ENCODE results near the gene PSTPIP1. TPM values are rescaled to one million over a fixed set of nuclear protein-coding genes. Genes with fewer than 3 reads are reported as not detected.

PSTPIP1 gene
- total and polyA plus RNA-seq, 2 donors (not counting 1 experiment from before 2014, with no cell fraction given), result 0.56 to 1.5 TPM

DNA sequence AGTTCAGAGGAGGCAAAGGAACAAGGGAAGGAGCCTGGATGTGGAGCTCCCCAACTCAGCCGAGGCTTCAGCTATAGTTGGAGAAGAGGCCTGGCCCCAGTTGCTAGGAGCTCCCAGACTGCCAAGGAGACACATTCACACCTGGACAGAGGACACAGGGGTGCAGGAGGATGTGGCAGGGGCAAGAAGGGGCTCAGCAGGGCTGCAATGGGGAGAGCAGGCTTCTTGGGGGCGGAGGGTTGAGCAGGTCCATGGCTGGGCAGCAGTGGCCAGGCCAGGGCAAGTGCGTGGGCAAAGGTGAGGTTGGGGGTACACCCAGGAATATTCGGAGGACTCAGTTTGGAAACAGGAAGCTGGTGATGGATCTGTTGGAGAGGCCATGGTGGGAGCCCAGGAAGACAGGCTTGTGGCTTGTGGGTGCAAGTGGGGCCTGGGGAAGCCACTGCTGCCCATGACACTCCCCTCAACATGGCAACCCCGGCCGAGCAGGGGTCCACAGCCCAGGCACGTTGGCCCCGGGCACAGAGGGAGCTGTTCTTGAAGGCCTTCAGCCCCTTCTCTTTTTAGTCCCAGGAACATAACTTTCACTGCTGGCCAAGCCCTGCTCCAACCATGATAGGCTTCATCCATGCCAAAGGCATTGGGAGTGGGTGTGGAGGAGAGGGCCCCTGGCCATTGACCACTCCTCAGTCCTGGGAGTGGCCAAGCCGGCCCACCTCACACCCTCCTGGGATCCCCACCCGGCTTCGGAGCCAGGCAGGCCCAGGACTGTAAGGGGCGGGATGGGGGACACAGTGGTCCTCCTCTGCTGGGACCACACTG lies 42.7 kb downstream of the PSTPIP1 start:
- Histone ChIP-seq H3K4me2 (ENCODE audit: extremely low read depth, insufficient read depth, low read length) (no peak overlapping the region), H3K9ac (ENCODE audit: insufficient read depth, low read length) (no peak overlapping the region), H3K9me3 (ENCODE audit: control insufficient read depth, insufficient read depth, low read depth, low read length) (no peaks in the 10 kb centered on the region), H3K4me1 (ENCODE audit: control insufficient read depth, extremely low read depth, insufficient read depth, low read length) (no peaks in the 10 kb centered on the region), H3K27me3 (ENCODE audit: control insufficient read depth, insufficient read depth, low read length) (no peaks in the 10 kb centered on the region), H3K79me2 (ENCODE audit: control insufficient read depth, insufficient read depth, low read length) (no peaks in the 10 kb centered on the region), H4K20me1 (ENCODE audit: control insufficient read depth, extremely low read depth, insufficient read depth, low read length) (no peaks in the 10 kb centered on the region), H3K36me3 (ENCODE audit: control insufficient read depth, insufficient read depth, low read length) (peaks cover 10% of the 10 kb centered on the region), H3K4me3 (replicated peaks in 1 of 4; ENCODE audit: control extremely low read depth in 1 of 4, insufficient read depth in 1 of 4, low read depth in 3 of 4, low read length in 4 of 4) (no peak overlapping the region), H3K27ac (ENCODE audit: insufficient read depth, low read length) (no peak overlapping the region), H2AFZ (ENCODE audit: low read length) (no peak overlapping the region)
- DNase-seq (ENCODE audit: low read depth in 2 of 2), result no peak
- TF ChIP-seq EZH2 (IDR thresholded peaks at IDR 0.05; ENCODE audit: low read length, missing control alignments), result no peak
- TF ChIP-seq, protein P1, sequence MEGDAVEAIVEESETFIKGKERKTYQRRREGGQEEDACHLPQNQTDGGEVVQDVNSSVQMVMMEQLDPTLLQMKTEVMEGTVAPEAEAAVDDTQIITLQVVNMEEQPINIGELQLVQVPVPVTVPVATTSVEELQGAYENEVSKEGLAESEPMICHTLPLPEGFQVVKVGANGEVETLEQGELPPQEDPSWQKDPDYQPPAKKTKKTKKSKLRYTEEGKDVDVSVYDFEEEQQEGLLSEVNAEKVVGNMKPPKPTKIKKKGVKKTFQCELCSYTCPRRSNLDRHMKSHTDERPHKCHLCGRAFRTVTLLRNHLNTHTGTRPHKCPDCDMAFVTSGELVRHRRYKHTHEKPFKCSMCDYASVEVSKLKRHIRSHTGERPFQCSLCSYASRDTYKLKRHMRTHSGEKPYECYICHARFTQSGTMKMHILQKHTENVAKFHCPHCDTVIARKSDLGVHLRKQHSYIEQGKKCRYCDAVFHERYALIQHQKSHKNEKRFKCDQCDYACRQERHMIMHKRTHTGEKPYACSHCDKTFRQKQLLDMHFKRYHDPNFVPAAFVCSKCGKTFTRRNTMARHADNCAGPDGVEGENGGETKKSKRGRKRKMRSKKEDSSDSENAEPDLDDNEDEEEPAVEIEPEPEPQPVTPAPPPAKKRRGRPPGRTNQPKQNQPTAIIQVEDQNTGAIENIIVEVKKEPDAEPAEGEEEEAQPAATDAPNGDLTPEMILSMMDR (conservative IDR thresholded peaks at IDR 0.05 in 1 of 2, IDR thresholded peaks at IDR 0.05 in 1 of 2; ENCODE audit: low read depth in 1 of 2, low read length in 2 of 2), result no peak

DNA sequence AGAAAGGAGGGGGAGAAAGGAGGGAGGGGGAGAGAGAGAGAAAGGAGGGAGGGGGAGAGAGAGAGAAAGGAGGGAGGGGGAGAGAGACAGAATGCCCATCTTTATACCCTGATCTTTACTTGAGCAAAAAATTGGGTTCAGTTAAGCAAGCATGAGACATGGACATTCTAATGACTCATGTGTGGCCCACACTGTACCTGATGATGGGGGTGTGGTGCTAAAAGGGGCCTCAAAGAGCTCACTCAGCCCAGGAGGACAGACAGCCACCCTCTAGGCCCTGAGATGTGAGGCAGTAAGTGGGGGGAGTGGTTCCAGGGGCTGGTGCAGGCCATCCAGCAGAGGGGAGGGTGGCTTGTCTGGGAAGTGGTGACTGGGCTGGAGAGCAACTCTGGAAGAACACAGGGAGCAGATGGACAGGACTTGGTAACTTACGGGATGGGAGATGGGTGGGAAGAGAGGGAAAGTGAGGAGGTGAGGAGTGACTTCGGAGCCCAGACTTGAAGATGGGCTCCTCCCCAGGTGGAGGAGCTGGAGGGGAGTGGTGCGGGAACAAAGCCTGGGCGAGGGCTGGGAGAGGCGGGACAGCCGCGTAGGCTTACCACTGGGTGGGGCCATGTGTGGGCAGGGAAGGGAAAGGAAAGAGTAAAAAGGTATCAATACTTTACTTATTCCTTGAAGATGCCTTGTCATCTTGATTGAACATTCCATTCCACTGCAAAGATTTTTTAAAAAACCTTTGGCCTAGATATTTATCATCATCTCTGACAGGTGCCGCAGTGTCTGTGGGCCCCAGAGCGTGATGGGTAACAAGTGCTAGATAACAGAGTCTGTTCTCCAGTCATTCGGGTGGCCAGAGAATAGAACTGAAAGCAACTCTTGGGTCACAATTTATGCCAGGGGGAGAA lies 43.6 kb downstream of the PSTPIP1 start:
- no peaks in the 10 kb centered on the region for H3K9me3 ChIP-seq (ENCODE audit: control insufficient read depth, insufficient read depth, low read depth, low read length)
- H3K4me2 ChIP-seq (ENCODE audit: extremely low read depth, insufficient read depth, low read length), result no peak overlapping the region
- no peaks in the 10 kb centered on the region for H3K4me1 ChIP-seq (ENCODE audit: control insufficient read depth, extremely low read depth, insufficient read depth, low read length)
- DNase-seq (ENCODE audit: low read depth in 2 of 2), result no peak
- TF ChIP-seq EZH2 (IDR thresholded peaks at IDR 0.05; ENCODE audit: low read length, missing control alignments), result no peak
- H3K4me3 ChIP-seq (replicated peaks in 1 of 4; ENCODE audit: control extremely low read depth in 1 of 4, insufficient read depth in 1 of 4, low read depth in 3 of 4, low read length in 4 of 4), result no peak overlapping the region
- no peak overlapping the region for H3K9ac ChIP-seq (ENCODE audit: insufficient read depth, low read length)
- no peaks in the 10 kb centered on the region for H3K79me2 ChIP-seq (ENCODE audit: control insufficient read depth, insufficient read depth, low read length)
- peaks cover 10% of the 10 kb centered on the region for H3K36me3 ChIP-seq (ENCODE audit: control insufficient read depth, insufficient read depth, low read length)
- no peaks in the 10 kb centered on the region for H3K27me3 ChIP-seq (ENCODE audit: control insufficient read depth, insufficient read depth, low read length)
- no peak overlapping the region for H3K27ac ChIP-seq (ENCODE audit: insufficient read depth, low read length)
- H2AFZ ChIP-seq (ENCODE audit: low read length), result no peak overlapping the region
- no peaks in the 10 kb centered on the region for H4K20me1 ChIP-seq (ENCODE audit: control insufficient read depth, extremely low read depth, insufficient read depth, low read length)

DNA sequence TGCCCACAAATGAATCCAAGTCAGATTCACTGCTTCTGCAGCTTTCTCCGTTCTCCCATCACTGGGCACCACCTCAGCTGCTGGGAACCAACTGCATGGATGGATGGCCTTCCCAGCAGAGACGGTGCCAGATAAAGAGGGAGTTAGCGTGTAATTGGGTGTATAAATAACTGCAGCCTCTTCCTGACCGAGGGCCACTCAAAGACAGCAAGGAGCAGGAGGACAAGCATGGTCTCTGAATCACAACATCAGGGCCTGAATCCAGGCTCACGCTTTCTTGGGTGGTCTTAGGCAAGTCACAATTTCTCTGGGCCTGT lies 44.2 kb downstream of the PSTPIP1 start:
- Histone ChIP-seq H3K9me3 (ENCODE audit: control insufficient read depth, insufficient read depth, low read depth, low read length) (no peaks in the 10 kb centered on the region), H3K4me1 (ENCODE audit: control insufficient read depth, extremely low read depth, insufficient read depth, low read length) (no peaks in the 10 kb centered on the region), H3K4me3 (replicated peaks in 1 of 4; ENCODE audit: control extremely low read depth in 1 of 4, insufficient read depth in 1 of 4, low read depth in 3 of 4, low read length in 4 of 4) (no peak overlapping the region), H4K20me1 (ENCODE audit: control insufficient read depth, extremely low read depth, insufficient read depth, low read length) (no peaks in the 10 kb centered on the region), H3K27me3 (ENCODE audit: control insufficient read depth, insufficient read depth, low read length) (no peaks in the 10 kb centered on the region), H3K36me3 (ENCODE audit: control insufficient read depth, insufficient read depth, low read length) (peaks cover 10% of the 10 kb centered on the region), H3K79me2 (ENCODE audit: control insufficient read depth, insufficient read depth, low read length) (no peaks in the 10 kb centered on the region), H3K27ac (ENCODE audit: insufficient read depth, low read length) (no peak overlapping the region), H2AFZ (ENCODE audit: low read length) (no peak overlapping the region), H3K9ac (ENCODE audit: insufficient read depth, low read length) (no peak overlapping the region), H3K4me2 (ENCODE audit: extremely low read depth, insufficient read depth, low read length) (no peak overlapping the region)
- no peak for DNase-seq (ENCODE audit: low read depth in 2 of 2)
- TF ChIP-seq EZH2 (IDR thresholded peaks at IDR 0.05; ENCODE audit: low read length, missing control alignments), result no peak
- TF ChIP-seq, protein P1 (conservative IDR thresholded peaks at IDR 0.05 in 1 of 2, IDR thresholded peaks at IDR 0.05 in 1 of 2; ENCODE audit: low read depth in 1 of 2, low read length in 2 of 2), result no peak
